Small intestine (tissue), 7 donors: ENCODE results near the gene RNF40. TPM values are rescaled to one million over a fixed set of nuclear protein-coding genes. Genes with fewer than 3 reads are reported as not detected.

Experiments
- DNase-seq, 2 donors: peaks; one replicate each; pipeline versions ENCODE4 v3.0.0 to v3.0.0-alpha.2; 2013
- FAIRE-seq: peaks from 2 replicates; lab custom pipeline; 2012; peaks lifted over from hg19 to GRCh38; lab: Jason Lieb, UNC
- H3K27ac ChIP-seq, 3 donors: one replicate each; pipeline ENCODE4 v1.5.1; 2013; ENCODE audit warnings: low read length in 2 of 3, mild to moderate bottlenecking in 2 of 3, control low read depth in 1 of 3, inconsistent platforms in 1 of 3, low read depth in 1 of 3, moderate library complexity in 1 of 3
- H3K27me3 ChIP-seq, 3 donors: one replicate each; pipeline ENCODE4 v1.6.1; 2013; ENCODE audit warnings: low read length in 3 of 3, inconsistent platforms in 1 of 3; ENCODE audit not compliant: control insufficient read depth in 3 of 3, insufficient read depth in 3 of 3
- H3K36me3 ChIP-seq, 3 donors: one replicate each; pipeline ENCODE4 v1.6.1; 2013; ENCODE audit warnings: low read length in 3 of 3, inconsistent platforms in 1 of 3, low read depth in 1 of 3, mild to moderate bottlenecking in 1 of 3, moderate library complexity in 1 of 3; ENCODE audit not compliant: control insufficient read depth in 3 of 3, insufficient read depth in 2 of 3
- H3K4me1 ChIP-seq, 3 donors: one replicate each; pipeline ENCODE4 v1.6.1; 2013; ENCODE audit warnings: low read length in 2 of 3, inconsistent platforms in 1 of 3, low read depth in 1 of 3, mild to moderate bottlenecking in 1 of 3, moderate library complexity in 1 of 3; ENCODE audit not compliant: control insufficient read depth in 3 of 3, insufficient read depth in 2 of 3
- H3K4me3 ChIP-seq, 3 donors: one replicate each; pipeline ENCODE4 v1.5.1; 2013; ENCODE audit warnings: low read length in 3 of 3, control low read depth in 1 of 3, inconsistent platforms in 1 of 3, low read depth in 1 of 3, mild to moderate bottlenecking in 1 of 3, moderate library complexity in 1 of 3
- H3K9me3 ChIP-seq, 2 donors: one replicate each; pipeline ENCODE4 v1.6.1; 2013; ENCODE audit warnings: low read depth in 1 of 2, low read length in 1 of 2; ENCODE audit not compliant: control insufficient read depth in 2 of 2, insufficient read depth in 1 of 2
- WGBS, 3 donors: extraction: QIAGEN DNeasy Blood & Tissue Kit; methylation state at CpG; one replicate each; pipeline ENCODE4 v1.1.7; 2013; 5-methylcytosine and 5-hydroxymethylcytosine counted together
- polyA plus RNA-seq, 4 donors: library from polyadenylated mRNA; stranded (reverse) in 3 of 4; unstranded in 1 of 4; fragments of 200-250 nt in 3 of 4; fragments of 120-200 nt in 1 of 4; gene quantifications; one replicate each; pipeline versions ENCODE4 v1.2.1 to v1.2.3, GENCODE V29; 2013
- donor health status: healthy with polysubstance abuse.
- donor health status: control.
- donor health status: control.
- donor health status: Bipolar disorder and iron deficiency.
- donor health status: healthy.

Gene RNF40
- polyA plus RNA-seq, 4 donors = 55.9 to 84.9 (median 58.1) TPM

DNA sequence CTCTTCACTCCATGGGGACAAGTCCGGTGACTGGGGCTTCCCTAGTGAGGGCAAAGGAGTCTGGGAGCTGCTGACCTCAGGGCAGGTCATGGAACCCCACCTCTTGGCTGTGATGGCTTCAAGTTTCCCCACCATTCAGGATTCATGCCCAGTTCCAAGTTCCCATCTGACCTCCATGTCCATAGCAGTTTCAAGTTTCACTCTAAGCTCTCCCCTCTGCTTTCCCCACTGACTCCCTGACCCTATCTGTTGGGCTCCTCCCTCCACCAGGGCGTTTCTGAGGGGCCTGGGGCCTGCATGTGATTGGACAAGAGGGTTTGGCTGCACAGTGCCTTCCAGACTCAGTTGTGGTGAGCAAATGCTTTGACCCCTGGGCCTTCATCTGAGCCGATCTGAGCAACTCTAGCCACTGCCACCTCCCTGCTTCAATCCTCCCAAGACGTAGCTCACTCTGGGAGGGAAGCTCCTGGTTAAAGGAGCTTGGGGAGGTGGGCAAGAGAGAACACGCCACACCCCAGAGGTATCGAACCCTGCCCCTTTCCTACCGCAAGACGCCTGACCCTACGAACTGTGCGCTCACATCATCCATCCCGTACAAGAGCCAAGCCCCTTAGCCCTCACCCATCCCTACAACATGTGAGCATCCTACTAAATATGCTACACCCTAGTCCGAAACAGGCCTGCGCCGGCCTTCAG, 16.6 kb downstream of the RNF40 start:
- DNase-seq = no peak

DNA sequence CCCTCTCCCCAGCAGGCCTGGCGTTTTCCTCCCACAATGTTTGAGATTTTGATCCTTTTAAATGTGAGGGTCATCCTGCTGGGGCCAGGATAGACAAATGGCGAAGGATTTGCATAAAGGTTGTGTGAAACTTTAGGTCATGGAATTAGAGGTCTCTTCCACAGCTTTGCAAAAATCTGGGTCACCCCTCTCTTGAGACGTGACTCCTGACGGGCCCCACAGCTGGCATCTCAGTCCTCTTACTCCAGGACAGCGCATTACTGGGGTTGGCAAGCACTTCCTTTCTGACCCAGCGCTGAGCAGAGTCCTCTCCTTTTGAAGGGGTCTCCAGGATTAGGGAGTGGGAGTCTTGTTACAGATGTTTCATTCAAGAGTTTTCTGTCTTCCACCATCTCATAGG, 17.5 kb downstream of the RNF40 start:
- 87 to 92% (median 91%) methylated on average over 6 of the region's 6 CpGs for WGBS, 3 donors
- Histone ChIP-seq H3K4me1 (peaks cover 0 to 16% (median 5%) of the 10 kb centered on the region in 3 donors), H3K9me3 (no peaks in the 10 kb centered on the region), H3K4me3 (no peak overlapping the region), H3K36me3 (peaks cover 5 to 77% (median 8%) of the 10 kb centered on the region in 3 donors), H3K27me3 (no peaks in the 10 kb centered on the region), H3K27ac (no peak overlapping the region)
- DNase-seq = no peak
- FAIRE-seq = no peak

More for the DNA sequence above, 16.6 kb downstream of the RNF40 start:
- no peaks in the 10 kb centered on the region for H3K9me3 ChIP-seq
- peaks cover 0 to 16% (median 5%) of the 10 kb centered on the region in 3 donors for H3K4me1 ChIP-seq
- no peaks in the 10 kb centered on the region for H3K27me3 ChIP-seq
- H3K36me3 ChIP-seq = peaks cover 5 to 77% (median 10%) of the 10 kb centered on the region in 3 donors
- 81 to 89% (median 84%) methylated on average over 14 of the region's 14 CpGs for WGBS, 3 donors
- H3K4me3 ChIP-seq = no peak overlapping the region
- no peak overlapping the region for H3K27ac ChIP-seq
- no peak for FAIRE-seq

DNA sequence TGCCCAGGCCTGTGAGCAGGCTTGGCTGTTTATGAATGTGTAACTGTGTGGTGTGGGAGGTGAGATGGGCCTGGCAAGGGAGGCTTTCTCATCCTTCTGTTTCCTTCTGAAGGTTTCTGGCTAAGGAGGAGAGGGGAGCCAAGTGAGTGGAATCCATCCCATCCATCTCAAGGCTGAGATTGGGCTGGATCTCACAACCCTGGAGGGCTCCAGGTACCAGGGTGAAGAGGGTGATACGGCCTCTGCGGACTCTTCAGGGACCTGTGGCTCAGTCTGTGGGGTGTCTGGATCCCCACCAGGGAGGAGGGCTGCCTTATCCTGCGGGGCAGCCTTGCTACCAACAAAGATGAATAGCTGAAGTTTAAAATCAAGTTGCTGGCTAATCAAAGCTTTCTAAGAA, 17.9 kb downstream of the RNF40 start:
- peaks cover 5 to 75% (median 8%) of the 10 kb centered on the region in 3 donors for H3K36me3 ChIP-seq
- H3K27ac ChIP-seq = no peak overlapping the region
- H3K4me1 ChIP-seq = peaks cover 0 to 13% (median 3%) of the 10 kb centered on the region in 3 donors
- H3K9me3 ChIP-seq = no peaks in the 10 kb centered on the region
- FAIRE-seq (no peak), DNase-seq (no peak)
- no peak overlapping the region for H3K4me3 ChIP-seq
- WGBS, 3 donors = 87 to 94% (median 92%) methylated on average over 3 of the region's 3 CpGs
- H3K27me3 ChIP-seq = no peaks in the 10 kb centered on the region

DNA sequence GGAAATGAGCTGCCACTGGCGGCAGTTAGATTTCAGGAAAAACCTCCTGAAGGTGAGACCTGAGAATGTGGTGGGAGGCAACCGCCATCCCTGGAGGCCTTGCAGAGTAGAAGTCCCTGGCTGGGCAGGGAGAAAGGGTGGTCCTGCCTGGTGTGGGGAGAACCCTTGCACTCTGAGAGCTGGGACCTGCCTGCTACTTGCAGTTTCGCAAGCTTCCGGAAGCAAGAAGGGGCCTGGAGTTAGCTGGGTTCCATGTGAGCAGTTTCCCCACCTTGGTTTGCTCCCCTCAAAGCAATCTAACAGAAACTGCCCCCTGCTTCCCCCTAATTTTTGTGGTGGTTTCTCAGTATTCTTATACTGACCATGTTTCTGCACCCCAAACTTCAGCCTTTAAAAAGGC, 18.4 kb downstream of the RNF40 start:
- Histone ChIP-seq H3K27ac (no peak overlapping the region), H3K36me3 (peaks cover 5 to 78% (median 8%) of the 10 kb centered on the region in 3 donors), H3K9me3 (no peaks in the 10 kb centered on the region), H3K4me3 (no peak overlapping the region), H3K27me3 (no peaks in the 10 kb centered on the region), H3K4me1 (peaks cover 0 to 15% (median 3%) of the 10 kb centered on the region in 3 donors)
- DNase-seq (no peak), FAIRE-seq (no peak)
- WGBS, 3 donors = 80 to 88% (median 85%) methylated on average over 4 of the region's 4 CpGs

DNA sequence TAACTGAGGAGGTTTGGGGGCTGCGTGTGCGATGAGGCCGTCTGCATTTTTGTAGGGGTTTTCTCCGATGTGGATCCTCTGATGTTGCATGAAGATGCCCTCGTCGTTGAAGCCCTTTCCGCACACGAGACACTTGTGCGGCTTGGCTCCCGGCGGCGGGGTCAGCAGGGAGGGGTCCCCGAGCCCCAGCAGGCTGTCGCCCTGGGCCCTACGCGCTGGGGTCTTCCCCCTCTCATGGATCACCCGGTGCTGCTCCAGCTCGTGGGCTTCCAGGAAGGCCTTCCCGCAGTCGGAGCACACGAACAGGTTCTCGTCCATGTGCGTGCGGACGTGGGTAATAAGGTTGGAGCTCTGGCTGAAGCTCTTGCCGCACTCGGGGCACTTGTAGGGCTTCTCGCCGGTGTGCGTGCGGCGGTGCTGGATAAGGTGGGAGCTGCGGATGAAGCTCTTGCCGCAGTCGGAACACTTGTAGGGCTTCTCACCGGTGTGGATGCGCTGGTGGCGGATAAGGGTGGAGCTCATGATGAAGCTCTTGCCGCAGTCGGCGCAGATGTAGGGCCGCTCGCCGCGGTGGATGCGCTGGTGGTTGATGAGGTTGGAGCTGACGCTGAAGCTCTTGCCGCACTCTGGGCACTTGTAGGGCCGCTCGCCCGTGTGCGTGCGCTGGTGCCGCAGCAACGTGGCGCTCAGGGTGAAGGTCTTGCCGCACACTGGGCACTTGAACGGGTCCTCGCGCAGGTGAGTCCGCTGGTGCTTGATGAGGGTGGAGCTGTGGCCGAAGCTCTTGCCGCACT, 20.6 kb downstream of the RNF40 start:
- WGBS, 3 donors = 96 to 97% (median 96%) methylated on average over 61 to 63 of the region's 63 CpGs
- Histone ChIP-seq H3K27me3 (no peaks in the 10 kb centered on the region), H3K4me1 (peaks cover 0 to 16% (median 2%) of the 10 kb centered on the region in 3 donors), H3K4me3 (no peak overlapping the region), H3K9me3 (no peaks in the 10 kb centered on the region), H3K36me3 (peaks cover 5 to 77% (median 8%) of the 10 kb centered on the region in 3 donors), H3K27ac (no peak overlapping the region)
- peak in 1 of 2 donors; percentile 1 for DNase-seq
- no peak for FAIRE-seq

DNA sequence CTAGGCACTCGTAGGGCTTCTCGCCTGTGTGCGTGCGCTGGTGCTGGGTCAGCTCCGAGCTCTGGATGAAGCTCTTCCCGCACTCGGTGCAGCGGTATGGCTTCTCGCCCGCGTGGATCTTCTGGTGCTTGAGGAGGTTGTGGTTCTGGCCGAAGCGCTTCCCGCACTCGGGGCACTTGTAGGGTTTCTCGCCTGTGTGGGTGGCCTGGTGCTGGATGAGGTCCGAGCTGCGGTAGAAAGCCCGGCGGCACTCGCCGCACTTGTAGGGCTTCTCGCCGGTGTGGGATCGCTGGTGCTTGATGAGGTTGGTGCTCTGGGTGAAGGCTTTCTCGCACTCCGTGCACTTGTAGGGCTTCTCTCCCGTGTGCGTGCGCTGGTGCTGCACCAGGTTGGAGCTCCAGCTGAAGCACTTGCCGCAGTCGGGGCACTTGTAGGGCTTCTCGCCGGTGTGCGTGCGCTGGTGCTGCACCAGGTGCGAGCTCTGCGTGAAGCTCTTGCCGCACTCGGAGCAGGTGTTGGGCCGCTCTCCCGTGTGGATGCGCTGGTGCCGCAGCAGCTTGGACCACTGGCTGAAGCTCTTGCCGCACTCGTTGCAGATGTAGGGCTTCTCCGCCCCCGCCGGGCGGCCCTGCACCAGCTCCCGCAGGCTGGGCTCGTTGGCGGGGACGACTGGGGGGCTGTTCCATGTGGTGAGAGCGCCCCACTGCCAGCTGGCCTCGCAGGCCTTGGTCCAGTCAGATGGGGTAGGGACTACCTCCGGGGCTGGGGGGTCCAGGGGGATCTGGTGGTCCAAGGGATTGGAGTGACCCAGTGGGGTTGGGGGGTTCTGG, 21.4 kb downstream of the RNF40 start:
- DNase-seq (no peak), FAIRE-seq (no peak)
- Histone ChIP-seq H3K27me3 (no peaks in the 10 kb centered on the region), H3K4me1 (peaks cover 0 to 24% (median 4%) of the 10 kb centered on the region in 3 donors), H3K4me3 (no peak overlapping the region), H3K27ac (no peak overlapping the region), H3K9me3 (no peaks in the 10 kb centered on the region), H3K36me3 (peaks cover 5 to 70% (median 8%) of the 10 kb centered on the region in 3 donors)
- 95 to 96% (median 95%) methylated on average over 56 to 57 of the region's 57 CpGs for WGBS, 3 donors

DNA sequence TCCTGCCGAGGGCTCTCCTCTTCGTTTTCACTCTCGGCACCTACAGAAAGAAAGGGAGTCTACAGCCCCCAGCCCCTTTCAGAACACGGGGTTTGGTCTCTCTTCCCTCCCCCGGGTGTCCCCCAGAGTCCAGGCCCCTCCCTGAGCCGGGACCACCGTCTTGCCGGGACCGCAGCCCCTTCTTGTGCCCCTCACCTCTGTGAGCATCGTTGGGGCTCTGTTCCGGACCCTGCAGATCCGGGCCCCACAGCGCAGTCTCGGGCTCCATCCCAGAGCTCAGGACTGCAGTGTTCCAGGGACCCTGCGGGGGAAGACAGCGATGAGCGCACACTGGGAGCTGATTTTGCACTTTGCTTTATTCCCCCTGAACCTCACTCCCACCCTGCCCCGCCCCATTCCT, 22.1 kb downstream of the RNF40 start:
- FAIRE-seq (no peak), DNase-seq (no peak)
- 88 to 92% (median 88%) methylated on average over 17 to 18 of the region's 18 CpGs for WGBS, 3 donors
- Histone ChIP-seq H3K27ac (no peak overlapping the region), H3K4me3 (no peak overlapping the region), H3K9me3 (no peaks in the 10 kb centered on the region), H3K4me1 (peaks cover 0 to 25% (median 4%) of the 10 kb centered on the region in 3 donors), H3K27me3 (no peaks in the 10 kb centered on the region), H3K36me3 (peaks cover 5 to 62% (median 8%) of the 10 kb centered on the region in 3 donors)
